GM19099 (cell line): ENCODE measurements around the gene ASPDH.

Source experiments
- POLR2A ChIP-seq: IDR thresholded peaks from 3 replicates; pipeline ENCODE4 v1.6.1; 2011; ENCODE audit warnings: low read depth; ENCODE audit not compliant: insufficient read length; ENCODE audit errors: extremely low read depth

The ASPDH gene

DNA sequence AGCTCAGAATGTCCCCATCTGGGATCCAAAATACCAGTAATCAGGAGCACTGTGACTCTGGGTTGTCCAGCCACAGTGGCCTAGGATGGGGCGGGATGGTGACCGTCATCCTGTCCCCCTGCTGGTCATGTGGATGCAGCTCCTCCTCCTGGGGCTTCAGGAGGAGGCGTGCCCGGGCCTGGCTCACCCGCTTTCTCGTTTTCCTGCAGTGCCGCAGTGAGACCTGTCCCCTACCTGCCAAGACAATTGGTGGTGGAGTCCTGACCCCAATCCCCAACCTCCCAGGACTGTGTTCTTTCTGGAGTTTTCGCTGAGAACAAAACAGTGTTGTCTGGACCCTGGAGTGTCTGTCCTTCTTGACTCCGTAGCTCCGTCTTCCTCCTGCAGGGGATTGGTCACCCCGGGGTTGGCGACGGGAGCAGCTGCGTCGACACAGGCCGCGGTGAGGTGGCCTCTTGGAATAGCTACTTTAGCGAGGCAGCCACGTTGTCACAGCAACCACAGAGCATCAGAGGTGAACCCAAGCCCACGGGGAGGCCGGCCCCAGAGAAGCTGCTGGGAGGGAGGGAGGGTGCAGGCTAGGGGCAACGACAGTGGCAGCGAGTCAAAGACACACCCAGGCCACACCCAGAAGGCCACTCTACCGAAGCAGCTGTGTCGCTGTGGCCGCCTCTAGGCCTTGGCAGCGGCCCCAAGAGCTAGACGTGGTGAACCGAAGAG is 47.6 kb downstream of the ASPDH start:
- no peak for TF ChIP-seq POLR2A

DNA sequence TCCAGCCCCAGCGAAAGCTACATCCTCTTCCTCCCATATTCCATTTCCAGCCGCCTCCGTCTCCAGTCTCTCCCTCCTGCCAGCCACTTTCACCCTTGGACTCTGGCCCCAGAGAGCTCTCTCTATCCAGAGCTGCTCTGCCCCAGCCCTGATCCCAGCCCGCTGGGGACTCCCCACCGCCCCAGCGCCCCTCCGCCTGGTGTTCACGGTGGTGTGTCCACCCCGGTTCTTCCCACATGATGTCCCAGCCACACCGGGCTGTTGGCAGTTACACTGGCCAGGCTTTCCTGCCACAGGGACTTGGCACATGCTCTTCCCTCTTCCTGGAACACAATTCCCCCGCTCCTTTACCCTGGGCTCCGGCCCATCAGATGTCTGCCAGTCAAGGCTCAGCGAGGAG is 48.7 kb downstream of the ASPDH start:
- TF ChIP-seq POLR2A: no peak

DNA sequence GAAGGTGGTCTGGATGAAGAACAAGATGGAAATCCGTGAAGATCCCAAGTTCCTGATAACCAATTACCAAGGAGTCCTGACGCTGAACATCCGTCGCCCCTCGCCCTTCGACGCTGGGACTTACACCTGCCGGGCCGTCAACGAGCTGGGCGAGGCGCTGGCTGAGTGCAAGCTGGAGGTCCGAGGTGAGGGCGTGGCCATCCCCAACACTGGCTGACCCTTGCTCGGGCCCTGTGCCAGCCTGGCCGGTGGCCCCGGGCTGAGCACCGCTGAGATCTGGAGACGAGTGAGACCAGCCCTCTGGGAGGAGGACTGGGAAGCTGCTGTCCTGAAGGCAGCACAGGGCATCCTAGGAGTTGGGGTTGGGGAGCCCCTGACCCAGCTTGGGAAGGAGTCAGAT is 49.4 kb downstream of the ASPDH start:
- no peak for TF ChIP-seq POLR2A

DNA sequence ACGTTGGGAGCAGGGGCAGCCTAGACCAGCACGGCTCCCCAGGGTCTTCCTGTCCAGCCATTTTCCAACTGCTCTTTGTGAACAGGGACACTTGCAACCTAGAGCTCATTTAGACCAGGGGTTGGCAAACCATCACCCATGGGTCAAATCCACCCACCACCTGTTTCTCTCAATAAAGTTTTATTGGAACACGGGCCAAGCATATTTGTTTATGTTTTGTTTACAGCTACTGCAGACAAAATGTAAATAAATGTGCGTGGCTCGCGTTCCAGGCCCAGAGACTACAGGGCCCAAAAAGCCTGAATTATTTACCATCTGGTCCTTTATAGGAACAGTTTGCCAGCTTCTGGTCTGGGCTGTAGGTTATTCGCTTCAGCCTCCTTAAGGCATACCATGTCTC is 50.7 kb downstream of the ASPDH start:
- no peak for TF ChIP-seq POLR2A
